H9 (cell line): ENCODE data around the gene ZNHIT2. TPM values are rescaled to one million over a fixed set of nuclear protein-coding genes. Genes with fewer than 3 reads are reported as not detected.
A peak's percentile ranks its signal among the peaks of the same experiment; 100 is the strongest.

ENCODE experiments used
- DNase-seq: peaks from one replicate; pipeline ENCODE4 v3.0.0-alpha.2; 2017
- H2AFZ ChIP-seq: one replicate; pipeline ENCODE4 v1.6.1; 2013; ENCODE audit warnings: mild to moderate bottlenecking, low read length, control low read depth, moderate library complexity
- H2AK5ac ChIP-seq: 2 replicates; pipeline ENCODE4 v1.6.1; 2013; ENCODE audit warnings: low read length, control low read depth, mixed read lengths; ENCODE audit not compliant: insufficient read length
- H2BK120ac ChIP-seq: one replicate; pipeline ENCODE4 v1.6.1; 2013; ENCODE audit warnings: low read depth, mild to moderate bottlenecking, low read length, control low read depth, inconsistent platforms; ENCODE audit not compliant: poor library complexity, severe bottlenecking
- H2BK12ac ChIP-seq: 2 replicates; pipeline ENCODE4 v1.6.1; 2013; ENCODE audit warnings: low read length, control low read depth, mixed read lengths, low read depth; ENCODE audit not compliant: insufficient read length
- H2BK15ac ChIP-seq: 2 replicates; pipeline ENCODE4 v1.6.1; 2013; ENCODE audit warnings: low read depth, low read length, control low read depth
- H2BK20ac ChIP-seq: one replicate; pipeline ENCODE4 v1.6.1; 2013; ENCODE audit warnings: low read depth, mild to moderate bottlenecking, low read length, control low read depth, inconsistent platforms; ENCODE audit not compliant: poor library complexity, severe bottlenecking
- H2BK5ac ChIP-seq: 2 replicates; pipeline ENCODE4 v1.6.1; 2013; ENCODE audit warnings: low read length, control low read depth, mixed read lengths; ENCODE audit not compliant: insufficient read length
- H3K14ac ChIP-seq: 2 replicates; pipeline ENCODE4 v1.6.1; 2013; ENCODE audit warnings: low read length, control low read depth; ENCODE audit not compliant: insufficient read depth
- H3K18ac ChIP-seq: 2 replicates; pipeline ENCODE4 v1.6.1; 2013; ENCODE audit warnings: low read depth, mild to moderate bottlenecking, mixed read lengths, low read length, control low read depth; ENCODE audit not compliant: insufficient read length
- H3K23ac ChIP-seq: 2 replicates; pipeline ENCODE4 v1.6.1; 2013; ENCODE audit warnings: low read length, control low read depth, mixed read lengths, low read depth; ENCODE audit not compliant: insufficient read length
- H3K23me2 ChIP-seq: 2 replicates; pipeline ENCODE4 v1.6.1; 2013; ENCODE audit warnings: low read depth, mild to moderate bottlenecking, mixed read lengths, low read length, control low read depth; ENCODE audit not compliant: insufficient read length, poor library complexity, severe bottlenecking
- H3K27ac ChIP-seq: 2 replicates; pipeline ENCODE4 v1.5.1; 2013; ENCODE audit warnings: low read length, control low read depth, mixed read lengths, low read depth; ENCODE audit not compliant: insufficient read length
- H3K27me3 ChIP-seq: 2 replicates; pipeline ENCODE4 v1.6.1; 2013; ENCODE audit warnings: low read length, control low read depth, inconsistent platforms; ENCODE audit not compliant: insufficient read depth
- H3K4ac ChIP-seq: 2 replicates; pipeline ENCODE4 v1.6.1; 2013; ENCODE audit warnings: low read depth, mild to moderate bottlenecking, control low read depth, inconsistent platforms, low read length, moderate library complexity
- H3K4me1 ChIP-seq: 2 replicates; pipeline ENCODE4 v1.6.1; 2013; ENCODE audit warnings: low read length, control low read depth, inconsistent platforms; ENCODE audit not compliant: insufficient read depth
- H3K4me2 ChIP-seq: 2 replicates; pipeline ENCODE4 v1.6.1; 2013; ENCODE audit warnings: low read length, control low read depth, mixed read lengths; ENCODE audit not compliant: insufficient read length, insufficient read depth
- H3K56ac ChIP-seq: 2 replicates; pipeline ENCODE4 v1.6.1; 2013; ENCODE audit warnings: low read depth, mild to moderate bottlenecking, mixed read lengths, low read length, control low read depth; ENCODE audit not compliant: insufficient read length
- H3K79me1 ChIP-seq: 2 replicates; pipeline ENCODE4 v1.6.1; 2013; ENCODE audit warnings: low read depth, mild to moderate bottlenecking, moderate library complexity, low read length, control low read depth, inconsistent platforms; ENCODE audit not compliant: insufficient read depth, poor library complexity, severe bottlenecking
- H3K79me2 ChIP-seq: 2 replicates; pipeline ENCODE4 v1.6.1; 2013; ENCODE audit warnings: low read length, control low read depth, inconsistent platforms; ENCODE audit not compliant: insufficient read depth
- H3K9ac ChIP-seq: 2 replicates; pipeline ENCODE4 v1.6.1; 2013; ENCODE audit warnings: low read length, control low read depth, mixed read lengths; ENCODE audit not compliant: insufficient read length; ENCODE audit errors: extremely low read depth
- H3K9me3 ChIP-seq: one replicate; pipeline ENCODE4 v1.6.1; 2013; ENCODE audit warnings: low read depth, low read length, inconsistent platforms; ENCODE audit not compliant: control insufficient read depth
- H3T11ph ChIP-seq: one replicate; pipeline ENCODE4 v1.6.1; 2013; ENCODE audit warnings: mild to moderate bottlenecking, low read length, control low read depth, inconsistent platforms
- H4K20me1 ChIP-seq: one replicate; pipeline ENCODE4 v1.6.1; 2013; ENCODE audit not compliant: control insufficient read depth, insufficient read length, insufficient read depth
- H4K5ac ChIP-seq: 2 replicates; pipeline ENCODE4 v1.6.1; 2013; ENCODE audit warnings: low read depth, mild to moderate bottlenecking, mixed read lengths, low read length, control low read depth; ENCODE audit not compliant: insufficient read length
- H4K8ac ChIP-seq: replicated peaks from 2 replicates; pipeline ENCODE4 v1.6.1; 2013; ENCODE audit warnings: low read length, control low read depth, mixed read lengths, low read depth; ENCODE audit not compliant: insufficient read length
- H4K91ac ChIP-seq: 2 replicates; pipeline ENCODE4 v1.6.1; 2013; ENCODE audit warnings: low read depth, mild to moderate bottlenecking, moderate library complexity, mixed read lengths, low read length, control low read depth; ENCODE audit not compliant: insufficient read length
- H3K27ac Mint-ChIP-seq, 3 experiments: 2 replicates in 2 of 3; 3 replicates in 1 of 3; pipeline ENCODE4 v1.8.0; 2020 to 2021; ENCODE audit warnings: mixed read lengths in 3 of 3, mild to moderate bottlenecking in 1 of 3, moderate library complexity in 1 of 3
- H3K27me3 Mint-ChIP-seq: 2 replicates; pipeline ENCODE4 v1.8.0; 2021; ENCODE audit warnings: low read depth, mild to moderate bottlenecking, moderate library complexity, mixed read lengths
- H3K36me3 Mint-ChIP-seq, 3 experiments: 2 replicates in 2 of 3; 3 replicates in 1 of 3; pipeline ENCODE4 v1.8.0; 2020 to 2021; ENCODE audit warnings: low read depth in 3 of 3, mixed read lengths in 3 of 3; ENCODE audit not compliant: insufficient read depth in 1 of 3
- H3K4me1 Mint-ChIP-seq, 2 experiments: 2 replicates each; pipeline ENCODE4 v1.8.0; 2020; ENCODE audit warnings: mixed read lengths in 2 of 2
- H3K4me3 Mint-ChIP-seq, 2 experiments: 2 replicates in 1 of 2; 3 replicates in 1 of 2; pipeline ENCODE4 v1.8.0; 2020 to 2021; ENCODE audit warnings: mild to moderate bottlenecking in 2 of 2, mixed read lengths in 2 of 2, moderate library complexity in 1 of 2
- H3K9me3 Mint-ChIP-seq, 2 experiments: 2 replicates in 1 of 2; 3 replicates in 1 of 2; pipeline ENCODE4 v1.8.0; 2020; ENCODE audit warnings: mild to moderate bottlenecking in 2 of 2, mixed read lengths in 2 of 2, moderate library complexity in 1 of 2
- WGBS: extraction: QIAGEN DNeasy Blood & Tissue Kit; methylation state at CpG from one replicate; pipeline ENCODE4 v1.1.7; 2013; ENCODE audit warnings: missing lambda C conversion rate, low lambda C conversion rate, mixed read lengths; ENCODE audit not compliant: insufficient read length; ENCODE audit errors: extremely low coverage; 5-methylcytosine and 5-hydroxymethylcytosine counted together
- total RNA-seq: library from RNA; stranded (reverse); gene quantifications from 2 replicates; pipeline ENCODE4 v1.2.1, GENCODE V29; 2021
- TF ChIP-seq, protein P1 (sequence below): fragments of 200-600 bp; sonication (generic); conservative IDR thresholded peaks from 3 replicates; pipeline ENCODE4 v1.8.0; 2021; ENCODE audit warnings: antibody characterized with exemption, mild to moderate bottlenecking

The ZNHIT2 gene
- total RNA-seq, 1 experiment from 2014 or later = 18.3 TPM

DNA sequence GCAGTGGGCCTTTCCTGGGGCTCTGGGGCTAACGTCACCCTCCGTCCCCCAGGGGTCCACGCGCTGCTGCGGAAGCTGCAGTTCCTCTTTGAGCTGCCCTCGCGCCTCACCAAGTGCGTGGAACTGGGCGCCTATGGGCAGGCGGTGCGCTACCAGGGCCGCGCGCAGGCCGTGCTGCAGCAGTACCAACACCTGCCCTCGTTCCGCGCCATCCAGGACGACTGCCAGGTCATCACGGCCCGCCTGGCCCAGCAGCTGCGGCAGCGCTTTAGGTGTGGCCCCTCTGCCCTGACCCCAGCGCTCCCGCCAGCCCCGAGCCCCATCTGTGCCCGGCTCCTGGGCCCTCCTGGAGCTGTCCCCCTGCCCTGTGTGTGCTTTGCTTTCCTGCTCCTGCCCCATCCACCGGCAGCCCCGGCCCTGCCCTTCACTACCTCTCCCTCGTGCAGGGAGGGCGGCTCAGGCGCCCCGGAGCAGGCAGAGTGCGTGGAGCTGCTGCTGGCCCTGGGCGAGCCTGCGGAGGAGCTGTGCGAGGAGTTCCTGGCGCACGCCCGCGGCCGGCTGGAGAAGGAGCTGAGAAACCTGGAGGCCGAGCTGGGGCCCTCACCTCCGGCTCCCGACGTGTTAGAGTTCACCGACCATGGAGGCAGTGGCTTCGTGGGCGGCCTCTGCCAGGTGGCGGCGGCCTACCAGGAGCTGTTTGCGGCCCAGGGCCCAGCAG, 9.6 kb downstream of the ZNHIT2 start:
- no peak overlapping the region for H2AFZ ChIP-seq
- WGBS = no CpG with 5 or more reads among the region's 52 CpGs
- H3T11ph ChIP-seq = no peak overlapping the region
- no peak overlapping the region for H4K8ac ChIP-seq
- H3K36me3 Mint-ChIP-seq = peaks cover 0 to 12% (median 5%) of the 10 kb centered on the region in 3 experiments; a peak in 5 of 7 replicates
- H3K27me3 Mint-ChIP-seq = no peaks in the 10 kb centered on the region
- no peak overlapping the region for H2BK5ac ChIP-seq
- no peak overlapping the region for H3K23ac ChIP-seq
- H2AK5ac ChIP-seq = no peak overlapping the region
- no peak overlapping the region for H2BK20ac ChIP-seq
- H2BK15ac ChIP-seq = no peak overlapping the region
- H3K4me1 Mint-ChIP-seq = peaks cover 7 to 12% of the 10 kb centered on the region in 2 experiments
- no peak overlapping the region for H2BK12ac ChIP-seq
- H3K23me2 ChIP-seq = peaks cover 8% of the 10 kb centered on the region
- no peak overlapping the region for H3K18ac ChIP-seq
- H4K20me1 ChIP-seq = no peaks in the 10 kb centered on the region
- H3K79me2 ChIP-seq = no peaks in the 10 kb centered on the region
- no peaks in the 10 kb centered on the region for H3K9me3 ChIP-seq
- no peak overlapping the region for H3K4me3 Mint-ChIP-seq
- no peaks in the 10 kb centered on the region for H3K4me1 ChIP-seq
- no peak overlapping the region for H4K91ac ChIP-seq
- no peak overlapping the region for H2BK120ac ChIP-seq
- H3K4me2 ChIP-seq = no peak overlapping the region
- H3K4ac ChIP-seq = no peak overlapping the region
- no peaks in the 10 kb centered on the region for H3K27me3 ChIP-seq
- no peak overlapping the region for H3K14ac ChIP-seq
- no peaks in the 10 kb centered on the region for H3K79me1 ChIP-seq
- H3K9ac ChIP-seq = no peak overlapping the region
- peak; percentile 27 for DNase-seq
- H3K56ac ChIP-seq = no peak overlapping the region
- H3K27ac Mint-ChIP-seq = no peak overlapping the region
- no peak overlapping the region for H4K5ac ChIP-seq
- TF ChIP-seq, protein P1, sequence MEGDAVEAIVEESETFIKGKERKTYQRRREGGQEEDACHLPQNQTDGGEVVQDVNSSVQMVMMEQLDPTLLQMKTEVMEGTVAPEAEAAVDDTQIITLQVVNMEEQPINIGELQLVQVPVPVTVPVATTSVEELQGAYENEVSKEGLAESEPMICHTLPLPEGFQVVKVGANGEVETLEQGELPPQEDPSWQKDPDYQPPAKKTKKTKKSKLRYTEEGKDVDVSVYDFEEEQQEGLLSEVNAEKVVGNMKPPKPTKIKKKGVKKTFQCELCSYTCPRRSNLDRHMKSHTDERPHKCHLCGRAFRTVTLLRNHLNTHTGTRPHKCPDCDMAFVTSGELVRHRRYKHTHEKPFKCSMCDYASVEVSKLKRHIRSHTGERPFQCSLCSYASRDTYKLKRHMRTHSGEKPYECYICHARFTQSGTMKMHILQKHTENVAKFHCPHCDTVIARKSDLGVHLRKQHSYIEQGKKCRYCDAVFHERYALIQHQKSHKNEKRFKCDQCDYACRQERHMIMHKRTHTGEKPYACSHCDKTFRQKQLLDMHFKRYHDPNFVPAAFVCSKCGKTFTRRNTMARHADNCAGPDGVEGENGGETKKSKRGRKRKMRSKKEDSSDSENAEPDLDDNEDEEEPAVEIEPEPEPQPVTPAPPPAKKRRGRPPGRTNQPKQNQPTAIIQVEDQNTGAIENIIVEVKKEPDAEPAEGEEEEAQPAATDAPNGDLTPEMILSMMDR = no peak
- H3K27ac ChIP-seq = no peak overlapping the region
- H3K9me3 Mint-ChIP-seq = no peaks in the 10 kb centered on the region
